T-helper 1 cell treated with Interleukin-12 subunit alpha and Interleukin-12 subunit beta and Interleukin-4 antibody, amounts not matched to agents 30 ng/mL and 1 ng/mL, for 36 hours (primary cell): ENCODE measurements around the gene CHST8. TPM values are rescaled to one million over a fixed set of nuclear protein-coding genes. Genes with fewer than 3 reads are reported as not detected.

Experiments
- intact Hi-C: fragments of 100-400 bp; cut with micrococcal nuclease; formaldehyde crosslinking; loops from one replicate; pipeline ENCODE4 v1.15.1; 2024
- total RNA-seq: library from RNA; stranded (reverse); gene quantifications from 2 replicates; pipeline ENCODE4 v1.2.3, GENCODE V29; 2022

Gene CHST8
- total RNA-seq, 1 donor from 2014 or later: not detected

- intact Hi-C loops: no loop called here
These were observed 136.8 kb downstream of the CHST8 start for GRCh38 chr19:33758541-33759013.

GRCh38 chr19:33759356-33759755 lies 137.6 kb downstream of the CHST8 start:
- intact Hi-C loops: no loop called here

GRCh38 chr19:33763633-33764371 lies 142.0 kb downstream of the CHST8 start:
- intact Hi-C loops: no loop called here

GRCh38 chr19:33766623-33767022 lies 144.9 kb downstream of the CHST8 start:
- intact Hi-C loops: no loop called here

GRCh38 chr19:33767898-33768413 lies 146.2 kb downstream of the CHST8 start:
- intact Hi-C loops: no loop called here

GRCh38 chr19:33769208-33769607 lies 147.5 kb downstream of the CHST8 start:
- intact Hi-C loops: no loop called here

- intact Hi-C loops: no loop called here
These were observed 148.4 kb downstream of the CHST8 start for GRCh38 chr19:33770107-33770506.

GRCh38 chr19:33771384-33772101 lies 149.8 kb downstream of the CHST8 start:
- intact Hi-C loops: loop anchor here (1.0 kb wide), 2 partner anchors 355 to 536 kb away; no protein-coding TSS in a partner anchor

GRCh38 chr19:33772102-33772857 lies 150.5 kb downstream of the CHST8 start:
- intact Hi-C loops: no loop called here

- intact Hi-C loops: no loop called here
These were observed 151.1 kb downstream of the CHST8 start for GRCh38 chr19:33772858-33773180.

- intact Hi-C loops: no loop called here
These were observed 152.2 kb downstream of the CHST8 start for GRCh38 chr19:33773704-33774624.

- intact Hi-C loops: loop anchor here (5.0 kb wide), 2 partner anchors 48 to 938 kb away; no protein-coding TSS in a partner anchor
These were observed 153.0 kb downstream of the CHST8 start for GRCh38 chr19:33774751-33775150.

GRCh38 chr19:33775731-33776487 lies 154.2 kb downstream of the CHST8 start:
- intact Hi-C loops: loop anchor here (5.0 kb wide), 2 partner anchors 46 to 936 kb away; no protein-coding TSS in a partner anchor

- intact Hi-C loops: loop anchor here (5.0 kb wide), 2 partner anchors 45 to 935 kb away; no protein-coding TSS in a partner anchor
These were observed 155.6 kb downstream of the CHST8 start for GRCh38 chr19:33777351-33777750.

- intact Hi-C loops: loop anchor here (1.0 to 5.0 kb wide), 6 partner anchors 17 to 935 kb away; no protein-coding TSS in a partner anchor
These were observed 156.0 kb downstream of the CHST8 start for GRCh38 chr19:33777753-33778088.

GRCh38 chr19:33778089-33778791 lies 156.5 kb downstream of the CHST8 start:
- intact Hi-C loops: loop anchor here (1.0 to 5.0 kb wide), 6 partner anchors 17 to 934 kb away; no protein-coding TSS in a partner anchor

- intact Hi-C loops: loop anchor here (2.0 to 5.0 kb wide), 4 partner anchors 15 to 932 kb away; no protein-coding TSS in a partner anchor
These were observed 158.1 kb downstream of the CHST8 start for GRCh38 chr19:33779849-33780248.

- intact Hi-C loops: no loop called here
These were observed 158.5 kb downstream of the CHST8 start for GRCh38 chr19:33780251-33780650.

- intact Hi-C loops: no loop called here
These were observed 159.0 kb downstream of the CHST8 start for GRCh38 chr19:33780746-33781145.
